Pancreas (tissue), 10 donors: Measurements from ENCODE around the gene CD320. TPM values are rescaled to one million over a fixed set of nuclear protein-coding genes. Genes with fewer than 3 reads are reported as not detected.
"Not testable (repeated sequence)": the region's sequence is repeated elsewhere in the genome, so short reads cannot be mapped to it uniquely, and the experiment has no call there.

Source experiments
- ATAC-seq, 4 donors: fragments of 200-7000 bp; cut with Tn5 transposase; one replicate each; pipeline versions ENCODE4 v1.8.0 to v1.9.1; 2020; ENCODE audit warnings: mild to moderate bottlenecking in 4 of 4, moderate library complexity in 4 of 4
- DNase-seq, 6 donors: peaks; one replicate each; pipeline ENCODE4 v3.0.0-alpha.2; 2020
- FAIRE-seq: peaks from 2 replicates; lab custom pipeline; 2012; peaks lifted over from hg19 to GRCh38; lab: Jason Lieb, UNC
- H3K27ac ChIP-seq, 4 donors: fragments of 200-600 bp; sonication (generic); 1 replicate in 3 of 4; 2 replicates in 1 of 4; pipeline versions ENCODE4 v1.5.0 to v1.8.0; 2020
- H3K27me3 ChIP-seq, 4 donors: fragments of 200-600 bp; one replicate each; pipeline ENCODE4 v1.8.0; 2021
- H3K36me3 ChIP-seq, 3 donors: fragments of 200-600 bp; sonication (generic) in 1 of 3; one replicate each; pipeline versions ENCODE4 v1.5.0 to v1.8.0; 2020 to 2021
- H3K4me1 ChIP-seq, 3 donors: fragments of 200-600 bp; one replicate each; pipeline ENCODE4 v1.8.0; 2021
- H3K4me3 ChIP-seq, 4 donors: fragments of 200-600 bp; sonication (generic) in 2 of 4; one replicate each; pipeline versions ENCODE4 v1.5.0 to v1.8.0; 2020 to 2021
- H3K9me3 ChIP-seq, 4 donors: fragments of 200-600 bp; one replicate each; pipeline ENCODE4 v1.8.0; 2021
- WGBS, 2 donors: extraction: QIAGEN DNeasy Blood & Tissue Kit; methylation state at CpG; one replicate each; pipeline ENCODE4 v1.1.7; 2013; 5-methylcytosine and 5-hydroxymethylcytosine counted together
- intact Hi-C, 3 donors: fragments of 100-400 bp; cut with DNase I; formaldehyde crosslinking; loops; one replicate each; pipeline versions ENCODE4 v1.11.1 to v1.14.2; 2022
- polyA plus RNA-seq, 2 donors: library from polyadenylated mRNA; stranded (reverse); fragments of 200-250 nt; gene quantifications; one replicate each; pipeline ENCODE4 v1.2.3, GENCODE V29; 2013
- total RNA-seq, 6 donors: library from RNA; stranded (reverse); fragmentation: NEBNext Ultra II Directional in 4 of 6; extraction: Animal tissue kit (Norgen Biotek cat#: 25700) in 4 of 6; gene quantifications; one replicate each; pipeline versions ENCODE4 v1.2.1 to v1.2.4, GENCODE V29; 2021 to 2023
- TF ChIP-seq, protein P1 (sequence below), 4 donors: fragments of 200-600 bp; sonication (generic) in 3 of 4; IDR thresholded peaks; one replicate each; pipeline versions ENCODE4 v1.5.0 to v1.8.0; 2021; ENCODE audit warnings: antibody characterized with exemption in 4 of 4
- donor health status: healthy with polysubstance abuse.
- donor health status: DM: no; HTN: no; CAD: no; lungs with moderate emphysema.
- donor health status: DM: no; HTN: no; CAD: no.
- donor health status: control.
- donor health status: control.
- donor health status: Bipolar disorder and iron deficiency.
- donor health status: DM: yes; HTN: yes; CAD: no.
- donor health status: DM: no; HTN: no; CAD: no.
- donor health status: DM: no; HTN: no; CAD: no.
- donor health status: DM: yes; HTN: yes; CAD: no.

CD320 gene
- total and polyA plus RNA-seq, 8 donors, result 13.8 to 58.4 (median 20.9) TPM

DNA sequence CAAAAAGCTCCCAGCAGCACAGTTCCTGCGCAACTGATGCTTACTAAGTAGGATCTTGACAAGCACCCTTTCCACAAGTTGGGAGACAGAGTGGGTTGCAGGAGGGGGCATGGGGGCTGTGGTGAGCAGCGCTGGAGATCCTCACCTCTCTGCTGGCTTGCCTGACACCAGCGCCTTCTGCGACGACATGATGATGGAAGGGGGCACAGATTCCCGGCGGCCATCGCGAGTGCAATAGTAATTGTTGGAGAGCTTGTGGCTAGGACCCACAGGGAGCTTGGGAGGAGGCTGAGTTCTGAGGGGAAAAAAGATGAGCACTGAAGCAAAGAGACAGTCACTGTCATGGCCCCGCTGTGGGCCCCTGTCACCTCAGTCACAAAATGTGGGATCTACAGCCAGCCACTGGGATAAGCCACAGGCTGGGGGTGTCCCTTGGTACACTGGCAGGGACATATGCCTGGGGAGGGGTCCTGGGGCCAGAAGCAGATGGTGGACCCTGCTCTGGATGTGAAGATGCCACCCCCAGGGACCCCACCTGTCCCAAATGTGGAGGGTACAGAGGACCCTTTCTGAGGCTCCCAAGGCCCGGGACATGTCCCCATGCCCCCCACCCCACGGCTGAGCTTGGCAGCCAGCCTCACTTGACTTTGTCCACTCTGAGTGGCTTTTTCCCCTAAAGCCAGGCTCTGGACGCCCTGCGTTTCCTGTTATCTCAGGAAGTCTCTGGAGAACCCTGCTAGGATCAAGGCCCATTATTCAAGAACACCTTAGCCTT is 8.4 kb upstream of the CD320 start:
- no peak for FAIRE-seq
- Histone ChIP-seq H3K36me3 (peaks cover 0 to 15% (median 4%) of the 10 kb centered on the region in 3 donors), H3K4me1 (peaks cover 0 to 10% (median 0%) of the 10 kb centered on the region in 3 donors), H3K27me3 (no peaks in the 10 kb centered on the region), H3K4me3 (no peak overlapping the region), H3K27ac (no peak overlapping the region), H3K9me3 (no peaks in the 10 kb centered on the region)
- no peak for ATAC-seq
- peak in 1 of 6 donors; percentile 45 for DNase-seq
- TF ChIP-seq, protein P1, sequence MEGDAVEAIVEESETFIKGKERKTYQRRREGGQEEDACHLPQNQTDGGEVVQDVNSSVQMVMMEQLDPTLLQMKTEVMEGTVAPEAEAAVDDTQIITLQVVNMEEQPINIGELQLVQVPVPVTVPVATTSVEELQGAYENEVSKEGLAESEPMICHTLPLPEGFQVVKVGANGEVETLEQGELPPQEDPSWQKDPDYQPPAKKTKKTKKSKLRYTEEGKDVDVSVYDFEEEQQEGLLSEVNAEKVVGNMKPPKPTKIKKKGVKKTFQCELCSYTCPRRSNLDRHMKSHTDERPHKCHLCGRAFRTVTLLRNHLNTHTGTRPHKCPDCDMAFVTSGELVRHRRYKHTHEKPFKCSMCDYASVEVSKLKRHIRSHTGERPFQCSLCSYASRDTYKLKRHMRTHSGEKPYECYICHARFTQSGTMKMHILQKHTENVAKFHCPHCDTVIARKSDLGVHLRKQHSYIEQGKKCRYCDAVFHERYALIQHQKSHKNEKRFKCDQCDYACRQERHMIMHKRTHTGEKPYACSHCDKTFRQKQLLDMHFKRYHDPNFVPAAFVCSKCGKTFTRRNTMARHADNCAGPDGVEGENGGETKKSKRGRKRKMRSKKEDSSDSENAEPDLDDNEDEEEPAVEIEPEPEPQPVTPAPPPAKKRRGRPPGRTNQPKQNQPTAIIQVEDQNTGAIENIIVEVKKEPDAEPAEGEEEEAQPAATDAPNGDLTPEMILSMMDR (IDR thresholded peaks at IDR 0.05), result no peak
- 87 to 88% methylated on average over 14 of the region's 14 CpGs for WGBS, 2 donors
- intact Hi-C loops, result no loop called here

DNA sequence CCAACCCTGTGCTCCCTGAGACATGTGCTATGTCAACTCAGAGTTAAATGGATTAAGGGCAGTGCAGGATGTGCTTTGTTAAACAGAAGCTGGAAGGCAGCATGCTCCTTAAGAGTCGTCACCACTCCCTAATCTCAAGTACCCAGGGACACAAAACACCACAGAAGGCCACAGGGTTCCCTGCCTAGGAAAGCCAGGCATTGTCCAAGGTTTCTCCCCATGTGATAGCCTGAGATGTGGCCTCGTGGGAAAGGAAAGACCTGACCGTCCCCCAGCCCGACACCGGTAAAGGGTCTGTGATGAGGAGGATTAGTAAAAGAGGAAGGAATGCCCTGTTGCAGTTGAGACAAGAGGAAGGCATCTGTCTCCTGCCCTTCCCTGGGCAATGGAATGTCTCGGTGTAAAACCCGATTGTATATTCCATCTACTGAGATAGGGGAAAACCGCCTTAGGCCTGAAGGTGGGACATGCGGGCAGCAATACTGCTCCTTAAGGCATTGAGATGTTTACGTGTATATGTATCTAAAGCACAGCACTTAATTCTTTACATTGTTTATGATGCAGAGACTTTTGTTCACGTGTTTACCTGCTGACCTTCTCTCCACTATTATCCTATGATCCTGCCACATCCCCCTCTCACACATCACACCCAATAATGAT is 7.0 kb upstream of the CD320 start:
- peaks cover 0 to 23% (median 4%) of the 10 kb centered on the region in 3 donors for H3K36me3 ChIP-seq
- intact Hi-C loops, FAIRE-seq, H3K27me3 ChIP-seq, H3K4me3 ChIP-seq, H3K9me3 ChIP-seq, H3K4me1 ChIP-seq, ATAC-seq, H3K27ac ChIP-seq: not testable (repeated sequence)
- 87 to 90% methylated on average over 11 of the region's 11 CpGs for WGBS, 2 donors
- peak in 1 of 6 donors; percentile 6 for DNase-seq

DNA sequence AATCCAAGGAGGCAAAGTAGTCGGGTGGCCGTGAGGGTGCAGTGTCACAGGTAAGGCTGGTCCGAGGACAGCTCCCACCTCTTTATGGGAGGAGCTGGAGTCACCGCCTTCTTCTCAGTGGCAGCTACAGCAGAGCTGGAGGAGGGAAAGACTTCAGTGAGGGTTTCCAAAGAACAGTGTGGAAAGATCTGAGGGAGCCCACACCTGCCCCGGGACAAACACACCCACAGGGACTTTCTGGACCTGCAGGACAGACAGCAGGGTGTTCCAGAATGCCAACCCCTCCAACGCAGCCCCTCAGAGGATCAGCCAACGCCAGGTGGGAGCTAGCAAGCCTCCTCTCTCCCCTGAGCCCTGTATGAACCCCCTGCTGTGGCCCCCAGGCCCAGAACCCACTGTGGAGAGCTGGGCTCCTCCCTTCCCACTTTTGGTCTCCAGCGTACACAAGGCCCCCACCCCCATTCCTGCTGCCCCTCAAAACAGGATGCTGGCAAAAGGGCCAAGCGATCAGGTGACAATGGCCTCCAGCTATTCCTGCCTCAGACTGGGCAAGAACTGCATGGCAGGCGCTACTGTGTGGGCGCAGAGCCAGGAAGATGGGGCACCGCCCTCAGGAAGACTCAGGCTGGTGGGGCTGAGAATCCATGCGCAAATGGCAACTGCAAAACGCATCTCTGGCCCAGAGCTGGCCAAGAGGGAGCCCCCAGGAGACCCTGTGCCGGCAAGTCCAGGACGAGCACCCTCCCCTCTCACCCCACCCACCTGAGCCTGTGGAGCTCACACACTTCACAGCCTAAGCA is 3.5 kb upstream of the CD320 start:
- H3K4me1 ChIP-seq, result peaks cover 0 to 6% (median 0%) of the 10 kb centered on the region in 3 donors
- peaks cover 0 to 23% (median 4%) of the 10 kb centered on the region in 3 donors for H3K36me3 ChIP-seq
- WGBS, 2 donors, result 83 to 84% methylated on average over 16 of the region's 16 CpGs
- H3K27me3 ChIP-seq, result no peaks in the 10 kb centered on the region
- H3K27ac ChIP-seq, result no peak overlapping the region
- H3K4me3 ChIP-seq, result no peak overlapping the region
- intact Hi-C loops, result no loop called here
- peak; percentile 1 to 48 (median 22) for DNase-seq
- H3K9me3 ChIP-seq, result no peaks in the 10 kb centered on the region
- no peak for FAIRE-seq
- no peak for ATAC-seq
- TF ChIP-seq, protein P1 (IDR thresholded peaks at IDR 0.05), result no peak

DNA sequence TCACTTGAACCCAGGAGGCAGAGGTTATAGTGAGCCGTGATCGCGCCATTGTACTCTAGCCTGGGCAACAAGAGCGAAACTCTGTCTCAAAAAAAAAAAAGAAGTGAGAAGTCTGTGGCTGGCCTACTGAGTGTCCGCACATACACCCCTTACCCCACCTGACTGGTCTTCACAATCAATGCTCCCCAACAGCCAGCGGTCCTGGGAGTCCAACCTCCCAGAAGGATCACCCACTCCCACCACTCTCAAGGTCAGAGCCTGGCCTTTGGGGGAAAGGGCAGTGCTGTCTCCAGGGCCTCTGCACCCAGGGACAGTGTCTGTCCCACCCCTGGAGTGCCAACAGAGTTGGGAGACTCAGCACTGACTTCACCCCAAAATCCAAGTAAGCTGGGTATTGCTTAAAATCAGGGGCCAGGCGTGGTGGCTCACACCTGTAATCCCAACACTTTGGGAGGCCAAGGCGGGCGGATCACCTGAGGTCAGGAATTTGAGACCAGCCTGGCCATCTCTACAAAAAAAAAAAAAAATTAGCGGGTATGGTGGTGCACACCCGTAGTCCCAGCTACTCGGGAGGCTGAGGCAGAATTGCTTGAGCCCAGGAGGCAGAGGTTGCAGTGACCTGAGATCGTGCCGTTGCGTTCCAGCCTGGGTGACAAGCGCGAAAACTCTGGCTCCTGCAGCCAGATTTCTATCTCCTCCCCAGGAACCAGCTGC is 2.3 kb upstream of the CD320 start:
- no peak overlapping the region for H3K27ac ChIP-seq
- no peak overlapping the region for H3K4me3 ChIP-seq
- peaks cover 0 to 16% (median 4%) of the 10 kb centered on the region in 3 donors for H3K36me3 ChIP-seq
- no peaks in the 10 kb centered on the region for H3K27me3 ChIP-seq
- no peaks in the 10 kb centered on the region for H3K9me3 ChIP-seq
- intact Hi-C loops, result no loop called here
- TF ChIP-seq, protein P1 (IDR thresholded peaks at IDR 0.05), result no peak
- DNase-seq (peak in 4 of 6 donors; percentile 8 to 23 (median 10)), ATAC-seq (no peak), FAIRE-seq (no peak)
- H3K4me1 ChIP-seq, result peaks cover 0 to 6% (median 0%) of the 10 kb centered on the region in 3 donors
- 94 to 97% methylated on average over 17 of the region's 17 CpGs for WGBS, 2 donors
